Measurements from ENCODE around the gene HCCS.
A peak's percentile ranks its signal among the peaks of the same experiment; 100 is the strongest.

Gene HCCS

DNA sequence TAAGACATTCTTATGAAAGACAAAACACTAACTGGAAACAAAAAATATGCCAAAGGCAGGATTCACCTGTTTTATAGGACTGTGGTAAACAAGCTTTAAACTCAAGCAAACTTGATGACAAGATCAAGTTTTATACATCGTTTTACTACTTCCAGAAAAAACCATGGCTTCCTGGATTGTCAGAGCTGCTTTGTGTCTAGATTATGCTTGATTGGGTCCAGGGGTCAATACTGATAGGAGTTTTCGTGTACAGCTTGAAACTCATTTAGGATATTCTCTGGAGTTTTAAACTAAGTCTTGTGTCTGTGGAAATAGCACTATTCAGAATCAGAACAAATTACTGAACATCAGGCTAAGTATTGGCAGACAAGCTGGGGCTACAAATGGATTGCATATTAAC lies 13.0 kb downstream of the HCCS start:
- ATAC-seq: no peak

DNA sequence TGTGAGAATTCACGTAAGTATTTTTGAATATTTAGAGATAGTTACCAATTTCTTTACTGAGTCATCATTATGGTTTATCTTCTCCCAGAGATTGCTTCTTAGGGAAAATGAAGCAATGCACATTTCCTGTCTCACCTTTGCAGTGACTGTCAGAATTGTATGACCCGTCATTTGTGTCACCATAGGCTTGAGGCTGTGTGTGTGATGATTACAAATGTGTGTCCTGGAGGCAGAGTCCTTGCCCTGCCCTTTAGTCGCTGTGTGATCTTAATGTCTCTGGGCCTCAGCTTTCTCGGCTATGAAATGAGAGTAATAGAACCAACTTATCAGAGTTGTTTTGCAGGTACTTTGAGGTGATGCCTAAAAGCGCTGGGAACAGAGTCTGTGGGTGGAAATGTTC lies 13.9 kb downstream of the HCCS start:
- ATAC-seq: no peak

DNA sequence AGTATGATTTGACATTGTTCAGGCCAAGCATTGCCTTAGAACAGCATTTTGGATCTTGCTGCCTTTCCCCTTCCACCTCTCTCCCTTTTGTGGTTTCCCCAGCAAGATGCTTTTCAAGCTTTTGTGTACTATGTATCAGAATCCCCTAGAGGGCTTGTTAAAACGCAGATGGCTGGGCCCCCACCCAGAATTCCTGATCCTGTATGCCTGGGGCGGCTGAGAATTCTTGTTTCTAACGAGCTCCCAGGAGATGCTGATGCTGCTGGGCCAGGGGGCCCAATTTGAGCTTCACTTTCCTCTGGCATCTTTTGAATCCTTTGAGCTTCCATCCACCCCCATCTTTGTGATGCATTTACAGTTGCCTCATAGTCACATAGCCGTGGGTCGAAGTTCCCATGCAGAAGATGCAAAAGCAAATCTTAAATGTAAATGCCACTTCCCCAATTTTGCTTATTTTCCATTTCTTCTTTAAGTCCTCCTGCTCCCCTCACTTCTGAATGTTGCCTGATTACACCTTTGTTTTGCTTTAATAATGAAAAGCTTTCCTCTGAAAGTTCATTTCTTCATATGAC lies 18.5 kb downstream of the HCCS start:
- no peak for ATAC-seq

DNA sequence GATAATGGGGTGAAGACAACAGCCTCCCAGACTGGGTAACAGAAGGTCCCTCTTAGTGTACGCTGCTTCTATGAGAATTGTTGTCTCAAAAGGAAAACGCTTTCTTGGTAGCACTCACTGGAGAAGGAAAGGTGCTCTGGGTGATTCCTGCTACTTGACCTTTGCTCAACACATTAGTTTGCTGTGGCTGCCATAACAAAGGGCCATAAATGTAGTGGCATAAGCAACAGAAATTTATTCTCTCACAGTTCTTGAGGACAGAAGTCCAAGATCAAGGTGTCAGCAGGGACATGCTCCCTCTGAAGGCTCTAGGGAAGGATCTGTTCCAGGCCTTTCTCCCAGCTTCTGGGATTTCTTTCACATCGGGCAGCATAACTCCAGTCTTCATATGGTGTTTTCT lies 19.0 kb downstream of the HCCS start:
- ATAC-seq: no peak

DNA sequence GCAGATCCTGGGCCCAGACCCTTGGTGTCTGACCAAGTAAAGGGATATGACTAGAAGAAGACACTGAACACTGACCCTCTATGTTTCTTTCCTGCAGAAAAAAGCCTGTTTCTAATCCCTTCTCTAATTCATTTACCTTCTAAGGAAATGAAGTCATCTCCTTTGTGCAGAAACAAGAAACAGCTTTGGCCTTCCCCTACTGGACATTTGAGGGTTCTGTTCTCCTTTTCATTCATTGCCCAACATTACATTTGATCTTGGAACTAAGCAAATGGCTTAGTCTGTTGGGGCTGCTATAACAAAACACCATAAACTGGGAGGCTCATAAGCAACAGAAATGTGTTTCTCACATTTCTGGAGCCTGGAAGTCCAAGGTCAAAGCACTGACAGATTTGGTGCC lies 20.0 kb downstream of the HCCS start:
- no peak for ATAC-seq

DNA sequence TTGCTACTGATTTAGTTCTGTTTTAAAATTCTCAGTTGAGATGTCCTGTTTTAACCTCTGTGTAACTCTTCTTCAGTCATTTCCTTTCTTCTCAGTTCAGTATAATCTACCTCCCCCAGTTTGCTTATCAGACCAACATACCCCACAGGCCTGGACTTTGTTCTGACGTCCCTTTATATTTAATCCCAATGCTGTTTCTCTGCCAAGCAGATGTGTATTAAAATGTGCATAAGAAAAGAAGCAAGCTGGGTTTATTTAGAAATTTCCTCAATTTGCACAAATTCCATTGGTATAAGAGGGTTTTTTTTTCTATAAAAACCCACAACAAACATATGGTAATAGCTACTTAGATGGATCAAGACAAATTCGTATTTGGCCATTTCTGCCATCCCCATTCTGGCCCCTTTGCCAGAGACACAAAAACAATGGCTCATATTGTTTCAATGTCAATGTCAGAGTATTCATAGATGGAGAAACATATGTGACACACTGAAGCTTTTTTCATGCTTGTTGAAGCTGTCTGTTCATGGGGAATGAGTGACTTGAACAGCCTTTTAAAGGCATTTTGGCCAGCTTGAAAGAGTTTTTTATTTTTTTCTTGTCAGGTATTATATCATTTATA lies 24.5 kb downstream of the HCCS start:
- no peak for ATAC-seq

DNA sequence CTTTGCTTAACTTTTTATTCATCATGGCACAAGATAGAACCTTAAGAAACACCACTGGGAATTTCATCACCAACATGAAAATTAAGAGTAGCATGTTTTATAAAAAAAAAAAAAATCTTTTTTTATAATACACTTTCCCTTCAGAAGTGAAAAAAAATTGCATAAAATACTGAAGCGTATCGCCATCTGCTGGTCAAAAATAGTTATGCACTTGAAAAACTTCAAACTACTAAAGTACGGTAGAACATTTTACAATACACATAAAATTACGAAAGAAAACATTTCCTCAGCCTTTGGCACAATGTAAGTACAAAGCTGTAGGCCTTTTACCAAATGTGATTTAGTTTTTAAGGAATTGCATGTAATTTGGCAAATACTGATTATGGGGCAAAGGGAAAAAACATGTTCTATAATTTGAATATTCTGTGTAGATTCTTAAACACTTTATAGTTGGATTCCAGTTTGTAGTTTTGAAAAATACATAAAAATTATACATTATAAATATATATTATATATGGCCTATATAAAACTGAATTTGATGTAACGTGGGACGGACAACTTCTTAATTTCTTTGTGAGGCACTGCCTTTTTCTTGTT lies 26.5 kb downstream of the HCCS start:
- no peak for ATAC-seq

DNA sequence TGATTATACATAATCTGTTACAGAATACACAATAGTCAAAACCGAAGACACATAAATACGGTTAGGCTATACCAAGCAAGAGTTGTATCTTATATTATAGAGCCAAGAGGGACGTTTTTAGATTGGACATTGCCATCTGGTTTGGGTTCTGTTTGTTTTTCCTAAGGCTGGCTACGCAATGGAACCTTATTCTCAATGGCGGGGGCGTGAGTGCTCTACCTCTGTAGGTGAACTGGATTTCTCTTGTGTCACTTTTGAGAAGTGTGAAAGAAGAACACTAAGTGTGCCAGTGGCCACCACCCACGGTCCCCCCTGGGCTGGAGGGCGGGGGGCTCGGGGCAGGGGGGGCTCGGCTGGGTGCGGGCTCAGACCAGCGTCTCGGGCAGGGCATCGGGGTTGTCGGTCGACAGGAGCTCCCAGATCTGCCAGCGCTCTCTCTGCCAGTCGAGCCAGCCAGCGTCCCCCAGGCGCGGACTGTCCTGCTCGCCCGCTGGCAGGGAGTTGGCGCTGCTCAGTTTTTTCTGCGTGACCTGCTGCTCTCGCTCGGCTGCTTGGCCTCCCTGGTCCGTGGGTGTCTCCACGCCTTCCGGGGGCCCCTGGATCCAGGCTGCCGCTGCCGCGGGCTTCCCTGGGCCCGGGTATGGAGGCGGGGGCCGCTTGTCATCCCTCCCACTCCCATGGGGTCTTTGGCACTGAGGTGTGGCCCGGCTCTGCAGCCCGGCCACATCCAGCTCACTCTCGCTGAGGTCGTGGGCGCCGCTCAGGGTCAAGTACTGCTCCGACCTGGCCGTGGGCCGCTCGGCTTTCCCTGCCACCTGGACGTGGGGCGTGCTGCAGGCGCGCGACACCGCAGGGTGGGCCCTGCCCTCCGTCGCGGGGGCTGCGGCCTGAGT lies 27.6 kb downstream of the HCCS start:
- no peak for ATAC-seq

DNA sequence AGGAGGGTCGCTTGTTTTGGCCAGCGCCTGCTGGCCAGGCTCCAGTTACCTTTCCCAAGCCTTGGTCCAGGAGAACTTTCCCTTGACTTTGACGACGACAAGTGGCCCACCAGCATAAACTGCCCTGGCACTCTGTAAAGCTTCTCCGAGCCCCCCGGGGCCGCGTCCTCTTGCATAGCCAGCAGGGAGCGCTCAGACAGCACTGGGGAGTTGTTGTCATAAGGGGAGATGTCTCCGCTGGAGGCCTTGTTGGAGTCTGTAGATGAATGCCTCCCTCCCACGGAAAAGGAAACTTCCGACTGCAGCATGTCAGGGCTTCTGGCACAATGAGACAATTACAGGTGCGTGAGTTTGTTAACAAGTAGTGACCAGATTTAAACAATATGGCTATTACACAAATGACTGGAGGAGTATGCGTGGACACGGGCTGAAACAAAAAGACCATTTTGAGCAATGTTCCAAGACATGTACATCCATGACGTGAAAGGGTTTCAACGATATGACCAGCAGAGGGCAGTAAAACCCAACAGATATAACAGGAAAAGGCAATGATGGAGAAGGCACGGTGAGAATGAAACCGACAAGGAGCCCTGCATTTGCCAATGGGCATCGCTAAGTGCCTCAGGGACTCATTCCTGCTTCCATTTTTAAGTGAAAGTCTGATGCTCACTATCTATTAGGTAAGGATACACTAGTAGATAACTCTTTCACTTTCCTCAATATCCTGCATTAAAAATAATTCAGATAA lies 33.0 kb downstream of the HCCS start:
- ATAC-seq: peak in 1 of 2 donors; percentile 55

DNA sequence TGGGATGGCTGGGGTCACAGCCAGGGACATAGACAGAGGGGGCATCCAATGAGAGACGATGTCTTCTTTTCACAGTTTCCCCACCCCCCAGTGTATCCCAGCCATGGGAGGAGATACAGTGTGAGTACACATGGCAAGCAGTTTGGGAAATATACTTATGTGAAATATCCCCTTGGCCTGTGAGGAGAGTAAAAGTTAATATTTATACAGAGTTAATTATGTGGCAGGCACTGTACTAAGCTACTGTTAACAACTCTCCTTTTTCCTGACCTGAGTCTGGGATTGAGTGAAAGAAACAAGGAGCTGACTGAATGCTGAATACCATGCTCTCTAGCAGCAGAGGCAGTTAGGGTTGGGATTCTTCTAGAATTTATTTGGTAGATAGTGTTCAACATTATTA lies 35.3 kb downstream of the HCCS start:
- no peak for ATAC-seq

DNA sequence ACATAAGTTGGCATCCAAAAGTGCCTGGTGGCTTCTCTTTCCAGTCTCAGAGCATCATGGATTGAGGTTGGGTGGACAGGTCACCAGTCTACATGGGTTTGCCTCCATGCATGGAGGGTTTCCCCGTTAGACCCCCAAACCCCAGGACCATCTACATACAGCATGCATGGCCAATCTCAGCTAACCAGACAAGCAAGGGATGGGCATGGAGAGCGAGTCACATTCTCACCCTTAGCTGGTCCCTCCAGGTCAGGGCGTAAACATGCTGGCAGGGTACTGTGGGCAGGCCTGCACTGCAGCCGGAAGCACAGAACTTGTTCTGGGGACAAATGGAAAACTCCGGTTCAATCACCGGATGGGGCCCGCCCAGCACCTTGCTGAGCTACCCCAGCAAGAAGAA lies 37.3 kb downstream of the HCCS start:
- no peak for ATAC-seq

DNA sequence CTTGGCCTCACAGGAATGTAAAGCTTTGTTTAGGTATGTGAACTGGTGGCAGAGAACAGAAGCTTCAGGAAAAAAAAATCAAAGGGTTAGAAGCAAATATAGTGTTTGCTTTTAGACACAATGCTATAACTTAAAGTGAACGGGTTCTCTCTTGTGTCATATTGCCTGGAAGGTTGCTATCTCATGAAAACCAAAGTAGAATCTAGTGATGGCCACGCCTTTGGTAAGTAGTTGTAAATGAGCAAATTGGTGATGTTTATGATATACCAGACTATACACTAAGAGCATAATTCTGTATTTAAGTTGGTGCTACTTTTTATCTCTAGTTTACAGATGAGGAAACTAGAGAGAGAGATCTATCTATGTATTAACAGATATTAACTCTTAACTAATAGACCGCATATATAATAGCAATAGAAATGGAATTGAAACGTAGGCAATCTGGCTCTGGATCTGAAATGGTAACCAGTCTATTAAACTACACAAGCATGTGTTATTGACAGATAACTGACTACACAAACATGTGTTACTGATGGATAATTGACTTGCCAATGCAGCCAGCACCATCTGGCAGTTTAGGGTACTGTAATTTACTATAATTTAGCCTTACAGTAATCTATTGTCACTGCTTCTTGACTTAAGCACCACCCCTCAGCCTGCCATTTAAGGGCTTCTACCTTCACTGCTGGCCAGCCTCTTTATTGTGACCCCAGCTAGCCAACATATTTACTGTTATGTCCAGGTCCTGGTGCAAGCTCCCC lies 40.8 kb downstream of the HCCS start:
- ATAC-seq: no peak

DNA sequence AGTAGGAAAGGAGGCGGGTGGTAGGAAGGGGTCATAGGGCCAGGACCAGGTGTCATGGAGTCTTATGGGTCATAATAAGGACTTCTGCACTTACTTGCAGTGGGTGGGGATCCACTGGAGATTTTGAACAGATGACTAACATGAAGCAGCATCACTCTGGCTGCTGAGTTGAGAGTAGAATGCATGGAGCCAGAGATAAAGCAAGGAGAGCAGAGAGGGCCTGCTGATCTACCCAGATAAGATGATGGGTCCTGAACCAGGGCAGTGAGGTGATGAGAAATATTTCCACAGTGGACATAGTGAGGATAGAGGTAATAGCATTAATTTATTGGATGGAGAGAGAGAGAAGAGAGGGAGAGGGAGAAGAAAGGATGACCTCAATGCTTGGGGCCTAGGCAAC lies 48.0 kb downstream of the HCCS start:
- ATAC-seq: no peak

DNA sequence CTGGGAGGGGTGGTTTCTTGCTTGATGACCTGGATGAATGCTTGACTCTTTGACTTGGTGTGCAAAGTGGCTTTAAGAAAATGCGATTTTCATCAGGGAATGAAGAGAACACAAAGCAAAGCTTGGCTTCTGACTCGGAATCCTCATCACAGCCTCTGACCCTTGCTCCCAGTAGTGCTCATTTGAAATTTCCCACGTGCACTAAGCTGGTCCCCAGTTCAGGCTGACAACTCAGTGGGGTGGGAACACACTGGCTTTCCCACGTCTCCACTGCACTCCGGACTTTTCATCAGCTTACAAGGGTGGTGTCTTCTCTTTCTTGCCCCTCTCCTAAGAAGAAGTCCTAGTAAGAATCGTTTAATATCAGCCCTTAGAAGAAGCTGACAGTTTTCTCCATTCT lies 53.3 kb downstream of the HCCS start:
- no peak for ATAC-seq

DNA sequence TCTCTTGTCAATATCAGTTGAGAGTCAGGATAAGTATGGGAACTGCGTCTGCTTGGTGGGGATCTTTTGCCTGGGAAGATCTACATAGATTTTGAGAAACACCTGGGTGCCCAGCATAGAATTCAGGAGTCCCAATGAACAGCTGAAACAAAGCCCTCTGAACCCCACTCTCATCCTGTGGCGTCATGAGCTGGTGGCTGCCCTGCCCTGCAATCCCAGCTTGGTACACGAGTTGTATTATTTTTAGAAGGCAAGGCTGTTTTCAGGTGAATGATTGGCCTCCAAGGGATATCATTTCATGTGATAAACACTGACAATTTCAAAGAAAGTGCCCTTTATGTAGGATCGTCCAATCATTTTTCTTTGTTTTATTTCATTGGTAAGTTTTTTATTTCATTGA lies 60.8 kb downstream of the HCCS start:
- no peak for ATAC-seq

DNA sequence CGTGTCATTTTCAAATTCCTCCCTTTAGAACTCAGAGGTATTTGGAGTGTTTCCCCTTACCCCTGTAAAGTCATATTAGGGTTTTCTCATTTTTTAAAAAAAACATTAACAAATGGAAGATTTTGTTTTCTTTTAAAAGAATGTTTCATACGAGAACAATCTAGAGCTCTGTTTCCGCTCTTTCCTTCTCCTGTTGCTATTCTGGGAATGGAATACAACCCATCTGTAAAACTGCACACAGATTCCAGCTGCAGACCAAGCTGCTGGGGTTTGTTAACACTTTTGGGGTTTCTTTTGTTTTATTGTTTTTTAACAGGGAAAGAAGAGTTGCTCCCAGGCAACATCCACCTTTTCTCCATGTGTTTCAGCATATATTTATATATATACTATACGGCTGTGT lies 61.3 kb downstream of the HCCS start:
- ATAC-seq: no peak

Data from activated CD4-positive, CD25-positive, alpha-beta regulatory T cell treated with anti-CD3 and anti-CD28 coated beads, Interleukin-2, amount 50 U/mL, for 24 hours (primary cell).